H1 (cell line): ENCODE measurements around the gene GPN2. TPM values are rescaled to one million over a fixed set of nuclear protein-coding genes. Genes with fewer than 3 reads are reported as not detected.

Experiments
- CTCF ChIA-PET: fragments of 300-600 bp; sonication (Branson Sonifier 250); formaldehyde crosslinking; loops from one replicate; lab custom pipeline; 2021; ENCODE audit not compliant: partially characterized antibody; lab: Charles Lee
- POLR2A ChIA-PET: fragments of 300-600 bp; sonication (Branson Sonifier 250); formaldehyde crosslinking; loops from one replicate; lab custom pipeline; 2021; ENCODE audit warnings: inconsistent platforms; ENCODE audit not compliant: partially characterized antibody; lab: Charles Lee
- DNase-seq, 2 experiments: peaks; one replicate each; pipeline versions ENCODE4 v3.0.0 to v3.0.0-alpha.2; 2010 to 2022; ENCODE audit warnings: low spot score in 2 of 2, low read depth in 1 of 2, mixed read lengths in 1 of 2
- FAIRE-seq: peaks from 2 replicates; lab custom pipeline; 2011; peaks lifted over from hg19 to GRCh38; lab: Jason Lieb, UNC
- H2AFZ ChIP-seq: 2 replicates; pipeline ENCODE4 v1.8.1; 2012; ENCODE audit warnings: low read length, inconsistent platforms
- H2AK5ac ChIP-seq: 2 replicates; pipeline ENCODE4 v1.6.1; 2013; ENCODE audit warnings: low read depth, low read length
- H2BK120ac ChIP-seq: replicated peaks from 2 replicates; pipeline ENCODE3; 2013; ENCODE audit warnings: low read depth, low read length, inconsistent platforms
- H2BK12ac ChIP-seq: 2 replicates; pipeline ENCODE4 v1.6.1; 2013; ENCODE audit warnings: low read depth, low read length
- H2BK15ac ChIP-seq: 2 replicates; pipeline ENCODE4 v1.6.1; 2013; ENCODE audit warnings: low read length
- H2BK20ac ChIP-seq: 2 replicates; pipeline ENCODE4 v1.6.1; 2013; ENCODE audit warnings: low read length
- H2BK5ac ChIP-seq: 2 replicates; pipeline ENCODE4 v1.6.1; 2013; ENCODE audit warnings: low read depth, low read length
- H3K14ac ChIP-seq: 2 replicates; pipeline ENCODE4 v1.6.1; 2013; ENCODE audit warnings: inconsistent platforms; ENCODE audit not compliant: insufficient read length
- H3K18ac ChIP-seq: 2 replicates; pipeline ENCODE4 v1.6.1; 2013; ENCODE audit warnings: low read length; ENCODE audit errors: extremely low read depth
- H3K23ac ChIP-seq: 2 replicates; pipeline ENCODE4 v1.6.1; 2013; ENCODE audit warnings: inconsistent platforms; ENCODE audit not compliant: insufficient read length
- H3K23me2 ChIP-seq: 2 replicates; pipeline ENCODE4 v1.6.1; 2013; ENCODE audit warnings: low read depth, low read length
- H3K27ac ChIP-seq: 2 replicates; pipeline ENCODE4 v1.6.1; 2011; ENCODE audit warnings: low read depth, low read length, inconsistent platforms
- H3K27me3 ChIP-seq, 4 experiments: replicated peaks in 1 of 4; 1 replicate in 1 of 4; 2 replicates in 3 of 4; pipeline versions ENCODE4 v1.6.1 to v1.8.1; 2011 to 2013; ENCODE audit warnings: low read length in 3 of 4, mild to moderate bottlenecking in 3 of 4, inconsistent platforms in 2 of 4, mixed read lengths in 2 of 4, moderate library complexity in 1 of 4; ENCODE audit not compliant: control insufficient read depth in 3 of 4, insufficient read depth in 3 of 4; ENCODE audit errors: extremely low read depth in 1 of 4
- H3K36me3 ChIP-seq, 4 experiments: 2 replicates each; pipeline versions ENCODE4 v1.6.1 to v1.8.1; 2011 to 2013; ENCODE audit warnings: mild to moderate bottlenecking in 4 of 4, low read length in 3 of 4, moderate library complexity in 2 of 4, control low read depth in 1 of 4, inconsistent platforms in 1 of 4; ENCODE audit not compliant: insufficient read depth in 4 of 4, control insufficient read depth in 2 of 4
- H3K4ac ChIP-seq: replicated peaks from 2 replicates; pipeline ENCODE3; 2013; ENCODE audit warnings: low read length, low read depth, mixed read lengths, inconsistent platforms; ENCODE audit not compliant: insufficient read length
- H3K4me1 ChIP-seq, 4 experiments: replicated peaks in 1 of 4; 1 replicate in 1 of 4; 2 replicates in 3 of 4; pipeline versions ENCODE4 v1.6.1 to v1.8.1; 2011 to 2013; ENCODE audit warnings: low read length in 3 of 4, inconsistent platforms in 2 of 4, mixed read lengths in 1 of 4; ENCODE audit not compliant: insufficient read depth in 4 of 4, control insufficient read depth in 3 of 4
- H3K4me2 ChIP-seq, 2 experiments: 2 replicates each; pipeline versions ENCODE4 v1.6.1 to v1.8.1; 2011 to 2013; ENCODE audit warnings: low read depth in 2 of 2, low read length in 2 of 2, control low read depth in 1 of 2, inconsistent platforms in 1 of 2, mild to moderate bottlenecking in 1 of 2; ENCODE audit not compliant: insufficient read depth in 1 of 2
- H3K4me3 ChIP-seq, 4 experiments: fragments of 200-600, 300-600 bp in 1 of 4; sonication (generic), shearing (Covaris generic), sonication (Bioruptor Twin) in 1 of 4; 2 replicates each; pipeline versions ENCODE4 v1.5.1 to v1.8.1; 2011 to 2016; ENCODE audit warnings: low read length in 4 of 4, low read depth in 3 of 4, control low read depth in 2 of 4, inconsistent platforms in 2 of 4, mild to moderate bottlenecking in 2 of 4, mixed read lengths in 1 of 4, moderate library complexity in 1 of 4; ENCODE audit not compliant: insufficient read depth in 2 of 4; ENCODE audit errors: extremely low read depth in 1 of 4
- H3K56ac ChIP-seq: replicated peaks from 2 replicates; pipeline ENCODE3; 2013; ENCODE audit warnings: low read depth, mild to moderate bottlenecking, mixed read lengths, low read length, inconsistent platforms; ENCODE audit not compliant: insufficient read length
- H3K79me1 ChIP-seq: 2 replicates; pipeline ENCODE4 v1.6.1; 2013; ENCODE audit warnings: low read depth, low read length, control low read depth
- H3K79me2 ChIP-seq, 2 experiments: 2 replicates each; pipeline versions ENCODE4 v1.6.1 to v1.8.1; 2012 to 2013; ENCODE audit warnings: low read length in 2 of 2, mild to moderate bottlenecking in 2 of 2, inconsistent platforms in 1 of 2; ENCODE audit not compliant: insufficient read depth in 2 of 2, control insufficient read depth in 1 of 2
- H3K9ac ChIP-seq, 4 experiments: replicated peaks in 1 of 4; 1 replicate in 1 of 4; 2 replicates in 3 of 4; pipeline versions ENCODE4 v1.6.1 to v1.8.1; 2011 to 2013; ENCODE audit warnings: low read depth in 3 of 4, low read length in 3 of 4, control low read depth in 2 of 4, mild to moderate bottlenecking in 2 of 4, moderate library complexity in 2 of 4, inconsistent platforms in 1 of 4; ENCODE audit errors: extremely low read depth in 1 of 4
- H3K9me3 ChIP-seq, 2 experiments: 2 replicates each; pipeline versions ENCODE4 v1.6.1 to v1.8.1; 2012 to 2013; ENCODE audit warnings: mild to moderate bottlenecking in 2 of 2, moderate library complexity in 2 of 2, control low read depth in 1 of 2, inconsistent platforms in 1 of 2, low read depth in 1 of 2, low read length in 1 of 2, mixed read lengths in 1 of 2; ENCODE audit not compliant: insufficient read depth in 2 of 2
- H4K20me1 ChIP-seq, 2 experiments: replicated peaks in 1 of 2; 2 replicates each; pipeline versions ENCODE3 to v1.8.1; 2011 to 2013; ENCODE audit warnings: inconsistent platforms in 2 of 2, low read length in 2 of 2, mild to moderate bottlenecking in 1 of 2; ENCODE audit not compliant: insufficient read depth in 2 of 2, control insufficient read depth in 1 of 2
- H4K5ac ChIP-seq: 2 replicates; pipeline ENCODE4 v1.6.1; 2013; ENCODE audit warnings: low read length, low read depth, mixed read lengths, inconsistent platforms; ENCODE audit not compliant: insufficient read length
- H4K8ac ChIP-seq: 2 replicates; pipeline ENCODE4 v1.8.0; 2013; ENCODE audit warnings: mild to moderate bottlenecking, moderate library complexity, low read length, inconsistent platforms; ENCODE audit not compliant: insufficient read depth; ENCODE audit errors: extremely low read depth
- H4K91ac ChIP-seq: replicated peaks from 2 replicates; pipeline ENCODE3; 2013; ENCODE audit warnings: low read length, mixed read lengths, inconsistent platforms; ENCODE audit not compliant: insufficient read length
- E2F6 ChIP-seq: IDR thresholded peaks from 2 replicates; pipeline ENCODE4 v1.6.1; 2012; ENCODE audit warnings: inconsistent platforms
- JUND ChIP-seq: IDR thresholded peaks from 2 replicates; pipeline ENCODE4 v1.6.1; 2011; ENCODE audit warnings: mild to moderate bottlenecking, improper control_type of control experiment, low read length
- POLR2AphosphoS5 ChIP-seq: IDR thresholded peaks from 2 replicates; pipeline ENCODE4 v1.6.1; 2011; ENCODE audit warnings: low read depth, low read length
- SIX5 ChIP-seq: IDR thresholded peaks from 2 replicates; pipeline ENCODE4 v1.6.1; 2011; ENCODE audit warnings: mild to moderate bottlenecking, low read depth, low read length
- TEAD4 ChIP-seq: IDR thresholded peaks from 2 replicates; pipeline ENCODE4 v1.6.1; 2012; ENCODE audit warnings: low read depth, low read length, inconsistent platforms, mixed read lengths
- WGBS, 2 experiments: shearing (Covaris generic) in 1 of 2; methylation state at CpG; one replicate each; pipeline versions ENCODE4 v1.1.6 to v1.1.7; 2013 to 2015; ENCODE audit warnings: low lambda C conversion rate in 2 of 2, mixed read lengths in 2 of 2, inconsistent platforms in 1 of 2, low coverage in 1 of 2, missing lambda C conversion rate in 1 of 2; ENCODE audit not compliant: insufficient replicate concordance in 2 of 2, insufficient coverage in 1 of 2, insufficient read length in 1 of 2; ENCODE audit errors: extremely low coverage in 1 of 2, missing lambda C conversion rate in 1 of 2; 5-methylcytosine and 5-hydroxymethylcytosine counted together
- polyA plus RNA-seq, 7 experiments: library from polyadenylated mRNA; depleted of rRNA in 3 of 7; stranded (reverse) in 5 of 7; unstranded in 2 of 7; fragments of >200 nt in 5 of 7; fragments of 200-250 nt in 2 of 7; gene quantifications; 1 replicate in 5 of 7; 2 replicates in 1 of 7; 4 replicates in 1 of 7; pipeline versions ENCODE4 v1.2.1 to v1.2.3, GENCODE V29; 2011 to 2013; ENCODE audit warnings: missing spikeins in 2 of 7, mixed read lengths in 2 of 7
- total RNA-seq: library from RNA; stranded (reverse); fragmentation: NEBNext Ultra II Directional; extraction: Animal tissue kit (Norgen Biotek cat#: 25700); gene quantifications from 2 replicates; pipeline ENCODE4 v1.2.1, GENCODE V29; 2021

The GPN2 gene
- total and polyA plus RNA-seq, 2 of the 8 experiments (the other 6 are each of a cell fraction or from before 2014, with no cell fraction given) = 27.3 to 36.8 TPM

DNA sequence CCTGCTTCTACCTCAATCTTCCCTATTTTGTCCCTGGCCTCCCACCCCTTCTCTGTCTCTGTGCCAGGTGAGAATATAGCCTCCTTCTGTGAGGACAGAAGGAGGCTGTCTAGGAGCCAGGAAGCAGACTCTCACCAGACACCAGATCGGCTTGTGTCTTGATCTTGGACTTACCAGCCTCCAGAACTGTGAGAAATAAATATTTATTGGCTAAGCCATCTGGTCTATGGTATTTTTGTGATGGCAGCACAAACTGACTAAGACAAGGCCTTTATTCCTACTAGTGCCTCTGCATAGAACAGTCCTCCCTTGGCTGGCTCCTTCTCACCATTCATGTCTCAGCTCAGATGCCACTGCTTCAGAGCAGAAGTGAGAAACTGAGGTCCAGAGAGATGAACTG, 1.9 kb downstream of the GPN2 start:
- no peak overlapping the region for H3K18ac ChIP-seq
- POLR2A ChIA-PET = interaction anchor here (1.1 to 6.5 kb wide), 5 partner anchors 11 to 33 kb away, joined by 3 to 66 read pairs (median 5); partner anchors contain the start of genes GPATCH3 and NUDC
- no peak overlapping the region for H3K4me3 ChIP-seq
- H4K20me1 ChIP-seq = peaks cover 0 to 2% of the 10 kb centered on the region in 2 experiments
- no peak overlapping the region for H4K91ac ChIP-seq
- H3K79me2 ChIP-seq = peaks cover 0 to 12% of the 10 kb centered on the region in 2 experiments; a peak in 2 of 4 replicates
- H4K8ac ChIP-seq = no peak overlapping the region
- no peak for TF ChIP-seq JUND
- no peak for TF ChIP-seq SIX5
- no peak for TF ChIP-seq TEAD4
- TF ChIP-seq E2F6 = no peak
- TF ChIP-seq POLR2AphosphoS5 = no peak
- TF ChIP-seq, all 59 proteins: peak for 0
- Histone ChIP-seq H3K9me3 (no peaks in the 10 kb centered on the region), H2BK15ac (no peak overlapping the region), H2BK5ac (no peak overlapping the region), H2BK20ac (no peak overlapping the region), H3K56ac (no peak overlapping the region), H3K4me2 (no peak overlapping the region; a peak in 1 of 4 replicates), H3K23ac (no peak overlapping the region), H3K4ac (no peak overlapping the region), H3K23me2 (peaks cover 12% of the 10 kb centered on the region; the same call in 1 of the 2 replicates), H3K4me1 (peaks cover 0 to 8% (median 3%) of the 10 kb centered on the region in 4 experiments; a peak in 3 of 7 replicates), H3K36me3 (peaks cover 18 to 49% (median 38%) of the 10 kb centered on the region in 4 experiments), H3K27ac (no peak overlapping the region), H4K5ac (no peak overlapping the region), H3K14ac (no peak overlapping the region), H2AFZ (no peak overlapping the region), H3K9ac (no peak overlapping the region), H2BK12ac (no peak overlapping the region), H3K27me3 (no peaks in the 10 kb centered on the region), H2AK5ac (no peak overlapping the region), H2BK120ac (no peak overlapping the region), H3K79me1 (no peaks in the 10 kb centered on the region; the same call in 1 of the 2 replicates)
- 100% methylated on average over 1 of the region's 1 CpG; no CpG with 5 or more reads in 1 of the 2 experiments for WGBS, 2 experiments
- DNase-seq (no peak), FAIRE-seq (no peak)
- CTCF ChIA-PET = interaction anchor here (0.9 to 31.7 kb wide), 8 partner anchors 9 to 78 kb away, joined by 3 to 547 read pairs (median 8); partner anchors contain the start of genes GPATCH3 and SFN
